ENCODE data around the gene KRT78.
A peak's percentile ranks its signal among the peaks of the same experiment; 100 is the strongest.

KRT78 gene

DNA sequence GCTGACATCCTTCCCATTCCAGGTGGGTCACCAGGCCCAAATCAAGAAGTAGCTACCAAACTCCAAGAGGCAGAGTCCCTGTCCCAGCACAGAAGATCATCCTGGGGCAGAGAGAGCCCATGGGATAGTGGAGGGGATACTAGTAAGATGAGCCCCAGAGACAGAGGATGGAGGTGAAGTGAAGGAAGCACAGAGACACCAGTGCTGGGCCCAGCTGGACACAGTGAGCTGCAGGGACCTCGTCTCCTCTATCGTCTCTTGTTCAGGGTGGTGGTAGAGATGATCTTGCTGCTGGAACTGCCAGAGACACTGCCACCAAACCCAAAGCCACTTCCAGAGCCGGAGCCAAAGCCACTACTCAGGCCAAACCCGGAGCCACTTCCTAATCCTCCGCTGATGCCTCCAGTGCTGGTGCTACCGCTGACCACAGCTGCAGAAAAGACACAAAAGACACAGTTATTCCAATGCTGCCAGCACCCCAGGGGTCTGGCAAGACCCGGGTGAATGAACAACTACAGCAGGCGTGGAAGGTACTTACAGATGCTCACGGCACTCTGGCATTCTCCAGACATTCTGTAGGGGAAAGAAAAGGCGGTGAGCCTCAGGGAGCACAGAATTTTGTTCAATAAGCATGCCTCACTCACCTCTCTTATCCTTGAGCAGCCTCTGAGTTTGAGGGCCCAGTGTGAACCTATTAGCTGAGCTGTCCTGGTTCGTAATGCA is 41.8 kb downstream of the KRT78 start:
- TF ChIP-seq, protein P1, sequence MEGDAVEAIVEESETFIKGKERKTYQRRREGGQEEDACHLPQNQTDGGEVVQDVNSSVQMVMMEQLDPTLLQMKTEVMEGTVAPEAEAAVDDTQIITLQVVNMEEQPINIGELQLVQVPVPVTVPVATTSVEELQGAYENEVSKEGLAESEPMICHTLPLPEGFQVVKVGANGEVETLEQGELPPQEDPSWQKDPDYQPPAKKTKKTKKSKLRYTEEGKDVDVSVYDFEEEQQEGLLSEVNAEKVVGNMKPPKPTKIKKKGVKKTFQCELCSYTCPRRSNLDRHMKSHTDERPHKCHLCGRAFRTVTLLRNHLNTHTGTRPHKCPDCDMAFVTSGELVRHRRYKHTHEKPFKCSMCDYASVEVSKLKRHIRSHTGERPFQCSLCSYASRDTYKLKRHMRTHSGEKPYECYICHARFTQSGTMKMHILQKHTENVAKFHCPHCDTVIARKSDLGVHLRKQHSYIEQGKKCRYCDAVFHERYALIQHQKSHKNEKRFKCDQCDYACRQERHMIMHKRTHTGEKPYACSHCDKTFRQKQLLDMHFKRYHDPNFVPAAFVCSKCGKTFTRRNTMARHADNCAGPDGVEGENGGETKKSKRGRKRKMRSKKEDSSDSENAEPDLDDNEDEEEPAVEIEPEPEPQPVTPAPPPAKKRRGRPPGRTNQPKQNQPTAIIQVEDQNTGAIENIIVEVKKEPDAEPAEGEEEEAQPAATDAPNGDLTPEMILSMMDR (conservative IDR thresholded peaks at IDR 0.05), result no peak
- TF ChIP-seq ZFX (IDR thresholded peaks at IDR 0.05), result no peak
- H3K27ac ChIP-seq, result no peak overlapping the region

DNA sequence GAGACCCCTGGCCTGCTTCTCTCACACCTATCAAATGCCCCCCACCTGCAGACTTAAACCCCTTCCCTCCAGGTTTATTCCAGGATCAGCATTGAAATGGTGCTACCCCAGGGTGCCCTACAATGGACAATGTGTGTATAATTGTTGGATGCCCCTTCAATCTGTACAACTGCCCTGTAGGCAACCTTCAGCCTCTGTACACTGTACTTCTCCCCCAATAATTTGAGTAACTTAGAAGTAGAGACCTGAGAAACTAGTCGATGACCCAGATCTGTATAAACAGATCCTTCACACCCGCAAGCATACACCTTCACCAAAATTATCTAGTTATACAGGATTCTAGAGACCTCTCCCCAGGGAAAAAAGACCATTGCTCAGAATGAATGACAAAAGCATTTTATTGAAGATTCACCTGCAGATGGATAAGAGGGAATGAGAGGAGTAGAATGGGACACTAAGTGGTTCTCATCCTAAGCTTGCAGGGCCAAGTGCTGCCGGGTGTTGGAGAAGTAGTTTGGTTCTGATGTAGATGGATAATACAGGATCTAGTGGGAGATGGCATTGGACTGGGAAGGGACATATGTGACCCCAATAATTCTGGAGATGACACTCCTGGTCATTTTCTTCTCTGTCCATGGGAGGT is 42.5 kb downstream of the KRT78 start:
- H3K27ac ChIP-seq, result no peak overlapping the region
- TF ChIP-seq, protein P1 (conservative IDR thresholded peaks at IDR 0.05), result no peak
- TF ChIP-seq ZFX (IDR thresholded peaks at IDR 0.05), result no peak

DNA sequence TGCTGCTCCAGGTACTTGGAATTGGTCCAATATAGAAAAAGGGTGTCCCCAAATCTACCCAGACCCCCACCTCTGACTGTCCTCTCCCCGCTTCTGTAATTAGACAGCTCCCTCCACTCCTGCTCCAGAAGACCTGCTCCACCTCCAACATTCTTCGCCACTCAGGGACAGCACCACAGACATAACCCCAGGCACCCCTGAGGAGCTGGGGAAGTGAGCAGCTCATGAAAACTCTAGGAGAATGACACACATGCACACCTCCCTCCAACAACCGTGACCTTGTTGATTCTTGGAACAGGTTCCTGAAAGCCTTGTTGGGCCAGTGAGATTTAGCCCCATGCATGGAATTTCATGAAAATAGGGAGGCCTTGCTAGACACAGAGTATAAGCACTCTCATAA is 43.1 kb downstream of the KRT78 start:
- TF ChIP-seq ZFX (IDR thresholded peaks at IDR 0.05), result no peak
- TF ChIP-seq, protein P1 (conservative IDR thresholded peaks at IDR 0.05), result no peak
- H3K27ac ChIP-seq, result no peak overlapping the region

DNA sequence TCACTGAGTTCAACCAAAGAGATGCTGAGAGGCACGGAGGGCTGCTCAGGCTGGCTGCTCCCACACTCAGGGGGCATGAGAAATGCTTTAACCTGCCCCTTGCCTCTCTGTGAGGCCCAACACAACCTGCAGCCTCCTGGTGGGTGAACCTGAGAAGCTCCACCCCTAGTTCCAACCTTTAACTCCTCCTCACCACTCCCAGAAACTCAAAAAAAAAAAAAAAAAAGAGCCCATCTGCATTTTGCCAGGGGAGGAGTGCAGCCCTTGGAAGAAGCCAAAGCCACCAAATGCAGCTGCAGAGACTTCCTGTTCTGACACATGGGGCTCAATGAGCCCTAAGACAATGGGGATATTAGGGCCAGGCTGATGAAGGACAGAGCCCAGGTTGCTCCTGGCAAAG is 43.8 kb downstream of the KRT78 start:
- TF ChIP-seq ZFX (IDR thresholded peaks at IDR 0.05), result no peak
- TF ChIP-seq, protein P1 (conservative IDR thresholded peaks at IDR 0.05), result no peak
- H3K27ac ChIP-seq, result no peak overlapping the region

DNA sequence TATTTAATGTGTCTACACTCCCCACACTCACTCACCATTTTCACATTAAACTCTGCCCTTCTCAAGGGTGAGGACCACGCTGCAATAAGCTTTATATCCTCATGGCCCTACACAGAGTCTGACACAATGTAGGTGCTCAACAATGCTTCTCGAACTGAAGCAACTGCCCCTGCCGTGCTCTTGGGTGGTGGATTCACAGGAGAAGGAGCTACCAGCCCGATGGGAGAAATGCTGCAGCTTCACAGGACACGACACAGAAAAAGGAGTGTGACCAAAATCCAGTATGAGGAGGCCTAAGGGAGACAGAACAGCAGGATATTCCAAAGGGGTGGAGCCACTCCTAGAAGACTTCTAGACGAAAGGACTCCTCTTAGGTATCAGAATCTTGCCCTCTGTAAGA is 46.4 kb downstream of the KRT78 start:
- no peak for TF ChIP-seq ZFX (IDR thresholded peaks at IDR 0.05)
- TF ChIP-seq, protein P1 (conservative IDR thresholded peaks at IDR 0.05), result no peak
- no peak overlapping the region for H3K27ac ChIP-seq

DNA sequence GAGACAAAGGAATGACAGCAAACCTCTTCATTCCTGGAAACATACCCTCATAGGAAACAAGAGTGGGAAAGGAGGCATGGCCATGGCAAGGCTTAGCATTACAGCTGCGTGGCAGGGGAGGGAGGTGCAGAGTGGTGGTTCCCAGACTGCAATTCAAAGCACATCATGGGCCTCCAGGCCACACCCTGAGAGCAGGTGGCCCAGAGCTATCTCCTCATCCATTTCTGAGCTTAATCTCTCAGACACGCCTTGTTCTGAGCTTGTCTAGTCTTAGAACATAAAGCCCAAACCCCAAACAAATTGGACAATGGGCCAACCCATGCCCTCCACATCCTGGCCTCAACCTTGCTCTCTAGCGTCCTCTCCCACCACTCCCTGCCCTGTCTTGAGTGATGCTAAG is 47.0 kb downstream of the KRT78 start:
- TF ChIP-seq ZFX (IDR thresholded peaks at IDR 0.05), result no peak
- TF ChIP-seq, protein P1 (conservative IDR thresholded peaks at IDR 0.05), result no peak
- peak overlapping the region; percentile 65 for H3K27ac ChIP-seq

DNA sequence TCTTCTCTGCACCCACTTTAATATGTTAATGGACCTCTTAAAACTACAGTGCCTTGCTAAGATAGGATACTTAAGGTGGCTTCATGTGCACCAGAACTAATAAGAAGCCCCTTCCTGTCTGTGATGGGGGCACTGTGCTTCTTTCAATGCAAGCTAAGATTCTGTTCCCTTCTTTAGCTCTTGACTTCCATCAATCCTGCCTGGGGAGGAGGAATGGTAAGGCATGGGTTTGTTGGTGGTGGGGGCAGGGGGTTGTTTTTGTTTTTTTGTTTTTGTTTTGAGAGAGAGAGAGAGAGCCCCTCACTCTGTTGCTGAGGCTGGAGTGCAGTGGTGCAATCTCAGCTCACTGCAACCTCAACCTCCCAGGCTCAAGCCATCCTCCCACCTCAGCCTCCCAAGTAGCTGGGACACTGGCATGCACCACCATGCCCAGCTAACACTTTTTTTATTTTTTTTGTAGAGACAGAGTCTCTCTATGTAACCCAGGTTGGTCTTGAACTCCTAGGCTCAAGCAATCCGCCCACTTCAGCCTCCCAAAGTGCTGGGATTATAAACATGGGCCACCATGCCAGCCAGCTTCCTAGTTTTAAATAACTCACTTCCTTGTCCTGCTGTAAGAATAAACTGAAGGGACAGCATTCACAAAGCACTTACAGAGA is 48.4 kb downstream of the KRT78 start:
- H3K27ac ChIP-seq, result peak overlapping the region; percentile 65

More for the DNA sequence above, 48.4 kb downstream of the KRT78 start:
- TF ChIP-seq, protein P1 (conservative IDR thresholded peaks at IDR 0.05), result no peak
- no peak for TF ChIP-seq ZFX (IDR thresholded peaks at IDR 0.05)

Data from C4-2B (cell line).